MCF 10A (cell line): Measurements from ENCODE around the gene AHCY. TPM values are rescaled to one million over a fixed set of nuclear protein-coding genes. Genes with fewer than 3 reads are reported as not detected.

ENCODE experiments used
- BruUV-seq: library from RNA; stranded (reverse); fragments of 400-500 nt; replicated peaks from 2 replicates; lab custom pipeline; 2021; lab: Mats Ljungman, UMichigan
- CTCF ChIA-PET: fragments of 300-600 bp; sonication (Branson Sonifier 250); formaldehyde crosslinking; extraction: SDS; loops from one replicate; lab custom pipeline; 2021; ENCODE audit warnings: antibody characterized with exemption, inconsistent platforms; lab: Yijun Ruan, JAX
- POLR2A ChIA-PET: fragments of 300-600, 350-650 bp; sonication (Branson Sonifier 250); formaldehyde crosslinking; extraction: SDS; loops from one replicate; lab custom pipeline; 2020; ENCODE audit warnings: antibody characterized with exemption, inconsistent platforms; lab: Yijun Ruan, JAX
- DNase-seq: peaks from one replicate; pipeline ENCODE4 v3.0.0-alpha.2; 2018; ENCODE audit not compliant: unreplicated experiment
- H3K27ac Mint-ChIP-seq: one replicate; pipeline ENCODE4 v1.8.0; 2022; ENCODE audit warnings: mild to moderate bottlenecking, low read depth, mixed read lengths; ENCODE audit not compliant: unreplicated experiment
- H3K27me3 Mint-ChIP-seq: one replicate; pipeline ENCODE4 v1.8.0; 2022; ENCODE audit warnings: mixed read lengths; ENCODE audit not compliant: insufficient read depth, unreplicated experiment
- H3K36me3 Mint-ChIP-seq: one replicate; pipeline ENCODE4 v1.8.0; 2022; ENCODE audit warnings: mild to moderate bottlenecking, moderate library complexity, mixed read lengths; ENCODE audit not compliant: insufficient read depth, unreplicated experiment
- H3K4me1 Mint-ChIP-seq: one replicate; pipeline ENCODE4 v1.8.0; 2022; ENCODE audit warnings: mixed read lengths; ENCODE audit not compliant: insufficient read depth, unreplicated experiment
- H3K4me3 Mint-ChIP-seq: one replicate; pipeline ENCODE4 v1.8.0; 2022; ENCODE audit warnings: mild to moderate bottlenecking, moderate library complexity, mixed read lengths; ENCODE audit not compliant: unreplicated experiment
- H3K9me3 Mint-ChIP-seq: one replicate; pipeline ENCODE4 v1.8.0; 2022; ENCODE audit warnings: mixed read lengths; ENCODE audit not compliant: unreplicated experiment
- intact Hi-C: fragments of 100-400 bp; cut with micrococcal nuclease; formaldehyde crosslinking; loops from 2 replicates; pipeline ENCODE4 v1.14.1; 2022
- total RNA-seq: library from RNA; stranded (reverse); gene quantifications from 2 replicates; pipeline ENCODE4 v1.2.3, GENCODE V29; 2022
- TF ChIP-seq, protein P1 (sequence below): fragments of 200-600 bp; IDR thresholded peaks from one replicate; pipeline ENCODE4 v1.8.0; 2022; ENCODE audit warnings: antibody characterized with exemption, mild to moderate bottlenecking; ENCODE audit not compliant: unreplicated experiment

Gene AHCY
- total RNA-seq, 1 experiment from 2014 or later: 175 TPM

- DNase-seq: peak; percentile 55
- no TSS peak for BruUV-seq
- Mint-ChIP-seq H3K27me3 (no peaks in the 10 kb centered on the region), H3K27ac (no peak overlapping the region), H3K36me3 (no peaks in the 10 kb centered on the region), H3K9me3 (no peaks in the 10 kb centered on the region), H3K4me3 (no peak overlapping the region), H3K4me1 (no peaks in the 10 kb centered on the region)
- TF ChIP-seq, protein P1, sequence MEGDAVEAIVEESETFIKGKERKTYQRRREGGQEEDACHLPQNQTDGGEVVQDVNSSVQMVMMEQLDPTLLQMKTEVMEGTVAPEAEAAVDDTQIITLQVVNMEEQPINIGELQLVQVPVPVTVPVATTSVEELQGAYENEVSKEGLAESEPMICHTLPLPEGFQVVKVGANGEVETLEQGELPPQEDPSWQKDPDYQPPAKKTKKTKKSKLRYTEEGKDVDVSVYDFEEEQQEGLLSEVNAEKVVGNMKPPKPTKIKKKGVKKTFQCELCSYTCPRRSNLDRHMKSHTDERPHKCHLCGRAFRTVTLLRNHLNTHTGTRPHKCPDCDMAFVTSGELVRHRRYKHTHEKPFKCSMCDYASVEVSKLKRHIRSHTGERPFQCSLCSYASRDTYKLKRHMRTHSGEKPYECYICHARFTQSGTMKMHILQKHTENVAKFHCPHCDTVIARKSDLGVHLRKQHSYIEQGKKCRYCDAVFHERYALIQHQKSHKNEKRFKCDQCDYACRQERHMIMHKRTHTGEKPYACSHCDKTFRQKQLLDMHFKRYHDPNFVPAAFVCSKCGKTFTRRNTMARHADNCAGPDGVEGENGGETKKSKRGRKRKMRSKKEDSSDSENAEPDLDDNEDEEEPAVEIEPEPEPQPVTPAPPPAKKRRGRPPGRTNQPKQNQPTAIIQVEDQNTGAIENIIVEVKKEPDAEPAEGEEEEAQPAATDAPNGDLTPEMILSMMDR: no peak
- intact Hi-C loops: no loop called here
- CTCF ChIA-PET: interaction anchor here (0.6 to 0.7 kb wide), 3 partner anchors 35 to 420 kb away, joined by 3 to 4 read pairs (median 3); no protein-coding TSS in a partner anchor
- POLR2A ChIA-PET: interaction anchor here (0.7 to 0.8 kb wide), 2 partner anchors 58 to 521 kb away, joined by 3 read pairs; no protein-coding TSS in a partner anchor
These were observed 2.4 kb upstream of the AHCY start for GRCh38 chr20:34305333-34306230.

DNA sequence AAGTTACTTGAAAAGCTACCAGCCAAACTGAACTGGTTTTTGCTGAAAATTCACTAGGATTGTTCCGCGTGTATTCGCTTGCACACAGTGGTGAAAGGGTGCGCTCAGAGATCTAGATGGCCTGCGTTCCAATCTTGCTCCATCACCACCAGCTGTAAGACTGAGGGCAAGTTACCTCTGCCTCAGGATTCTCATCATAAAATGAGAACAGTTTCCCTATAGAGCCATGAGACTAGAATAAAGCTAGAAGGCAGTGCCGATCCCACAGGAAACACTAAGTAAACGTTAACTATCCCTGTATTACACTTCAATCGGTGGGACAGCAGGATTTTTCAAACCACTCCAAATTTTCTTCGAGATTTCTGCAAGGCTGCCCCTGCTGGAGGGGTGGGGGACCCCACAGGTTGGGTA is 838 bp downstream of the AHCY start:
- Mint-ChIP-seq H3K4me3 (no peak overlapping the region), H3K27ac (peak overlapping the region; percentile 83), H3K4me1 (peaks cover 5% of the 10 kb centered on the region), H3K36me3 (no peaks in the 10 kb centered on the region), H3K27me3 (no peaks in the 10 kb centered on the region), H3K9me3 (no peaks in the 10 kb centered on the region)
- TF ChIP-seq, protein P1: no peak
- CTCF ChIA-PET: interaction anchor here (0.5 to 4.5 kb wide), 7 partner anchors 9 to 200 kb away, joined by 3 to 39 read pairs (median 4); no protein-coding TSS in a partner anchor
- DNase-seq: no peak
- intact Hi-C loops: loop anchor here (2.0 kb wide), 1 partner anchor 112 kb away; no protein-coding TSS in a partner anchor
- POLR2A ChIA-PET: interaction anchor here (0.5 to 4.4 kb wide), 23 partner anchors 10 to 802 kb away, joined by 3 to 45 read pairs (median 4); partner anchors contain the start of genes DYNLRB1, EIF2S2, ITCH and PIGU
- TSS peak; percentile 65 for BruUV-seq

DNA sequence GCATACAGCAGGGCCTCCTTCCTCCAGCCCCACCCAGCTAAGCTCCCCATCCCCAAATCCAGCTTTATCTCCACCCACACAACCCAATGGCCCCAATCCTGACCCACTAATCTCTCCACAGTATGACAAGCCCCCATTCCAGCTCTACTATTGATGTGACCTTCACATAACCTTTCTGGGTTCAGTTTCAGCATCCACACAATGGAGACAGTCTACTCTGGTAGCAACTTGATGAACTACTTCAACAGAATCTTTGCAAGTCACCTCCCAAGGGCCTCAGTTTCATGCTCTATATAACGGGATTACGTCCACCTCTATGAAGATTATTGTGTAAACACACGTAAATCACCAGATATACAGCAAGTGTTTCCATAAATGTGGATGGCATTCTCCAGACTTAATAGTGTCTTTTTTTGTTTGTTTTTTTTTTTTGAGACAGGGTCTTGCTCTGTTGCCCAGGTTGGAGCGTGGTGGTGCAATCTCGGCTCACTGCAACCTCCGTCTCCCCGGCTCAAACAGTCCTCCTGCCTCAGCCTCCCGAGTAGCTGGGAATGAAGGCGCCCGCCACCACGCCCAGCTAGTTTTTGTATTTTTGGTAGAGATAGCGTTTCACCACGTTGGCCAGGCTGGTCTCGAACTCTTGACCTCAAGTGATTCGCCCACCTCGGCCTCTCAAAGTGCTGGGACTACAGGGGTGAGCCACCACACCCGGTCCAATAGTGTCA is 1.4 kb downstream of the AHCY start:
- BruUV-seq: no TSS peak
- H3K4me1 Mint-ChIP-seq: peaks cover 5% of the 10 kb centered on the region
- intact Hi-C loops: loop anchor here (2.0 kb wide), 1 partner anchor 111 kb away; no protein-coding TSS in a partner anchor
- no peak overlapping the region for H3K4me3 Mint-ChIP-seq
- TF ChIP-seq, protein P1: no peak
- H3K9me3 Mint-ChIP-seq: no peaks in the 10 kb centered on the region
- no peak for DNase-seq
- ChIA-PET POLR2A (interaction anchor here (0.5 to 4.4 kb wide), 20 partner anchors 11 to 802 kb away, joined by 3 to 45 read pairs (median 5); partner anchors contain the start of genes DYNLRB1, EIF2S2, ITCH and PIGU), CTCF (interaction anchor here (0.5 to 4.5 kb wide), 10 partner anchors 8 to 468 kb away, joined by 3 to 39 read pairs (median 4); no protein-coding TSS in a partner anchor)
- no peaks in the 10 kb centered on the region for H3K27me3 Mint-ChIP-seq
- H3K27ac Mint-ChIP-seq: peak overlapping the region; percentile 83
- H3K36me3 Mint-ChIP-seq: peaks cover 5% of the 10 kb centered on the region
